T-helper 1 cell treated with Interleukin-12 subunit alpha and Interleukin-12 subunit beta and Interleukin-4 antibody, amounts not matched to agents 30 μg/mL and 1 μg/mL, for 36 hours (primary cell): Measurements from ENCODE around the gene PBOV1.
"Not testable (repeated sequence)": the region's sequence is repeated elsewhere in the genome, so short reads cannot be mapped to it uniquely, and the experiment has no call there.

Experiments
- H3K27ac Mint-ChIP-seq: one replicate; pipeline ENCODE4 v1.8.0; 2021; ENCODE audit warnings: mild to moderate bottlenecking, mixed read lengths
- H3K27me3 Mint-ChIP-seq: one replicate; pipeline ENCODE4 v1.8.0; 2021; ENCODE audit warnings: low read depth, mixed read lengths
- H3K36me3 Mint-ChIP-seq: one replicate; pipeline ENCODE4 v1.8.0; 2021; ENCODE audit warnings: low read depth, mixed read lengths
- H3K4me1 Mint-ChIP-seq: one replicate; pipeline ENCODE4 v1.8.0; 2021; ENCODE audit warnings: low read depth, mixed read lengths
- H3K4me3 Mint-ChIP-seq: one replicate; pipeline ENCODE4 v1.8.0; 2021; ENCODE audit warnings: mild to moderate bottlenecking, moderate library complexity, mixed read lengths
- H3K9me3 Mint-ChIP-seq: one replicate; pipeline ENCODE4 v1.8.0; 2021; ENCODE audit warnings: mixed read lengths

PBOV1 gene

DNA sequence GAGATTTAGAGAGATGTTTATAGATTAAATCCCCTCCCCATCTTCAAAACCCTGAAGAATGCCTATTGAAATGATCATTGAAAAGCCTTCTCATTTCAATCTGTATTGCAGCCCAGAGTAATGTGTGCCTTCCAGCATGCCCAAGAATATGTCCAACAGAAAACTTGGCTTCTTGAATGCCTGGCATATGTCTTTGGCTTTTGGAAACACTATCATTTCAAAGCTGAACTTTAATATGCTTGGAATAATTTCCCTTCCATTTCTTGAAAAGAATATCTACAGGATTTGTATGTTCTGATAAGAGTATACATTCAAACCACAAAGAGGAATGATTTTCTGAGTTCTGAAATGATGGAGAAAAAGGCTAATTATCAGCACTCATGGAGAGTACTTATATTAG lies 11.9 kb upstream of the PBOV1 start:
- H3K4me1 Mint-ChIP-seq, result no peaks in the 10 kb centered on the region
- H3K9me3 Mint-ChIP-seq, result no peaks in the 10 kb centered on the region
- H3K27ac Mint-ChIP-seq, result no peak overlapping the region
- H3K36me3 Mint-ChIP-seq, result no peaks in the 10 kb centered on the region
- no peak overlapping the region for H3K4me3 Mint-ChIP-seq
- peaks cover 21% of the 10 kb centered on the region for H3K27me3 Mint-ChIP-seq

DNA sequence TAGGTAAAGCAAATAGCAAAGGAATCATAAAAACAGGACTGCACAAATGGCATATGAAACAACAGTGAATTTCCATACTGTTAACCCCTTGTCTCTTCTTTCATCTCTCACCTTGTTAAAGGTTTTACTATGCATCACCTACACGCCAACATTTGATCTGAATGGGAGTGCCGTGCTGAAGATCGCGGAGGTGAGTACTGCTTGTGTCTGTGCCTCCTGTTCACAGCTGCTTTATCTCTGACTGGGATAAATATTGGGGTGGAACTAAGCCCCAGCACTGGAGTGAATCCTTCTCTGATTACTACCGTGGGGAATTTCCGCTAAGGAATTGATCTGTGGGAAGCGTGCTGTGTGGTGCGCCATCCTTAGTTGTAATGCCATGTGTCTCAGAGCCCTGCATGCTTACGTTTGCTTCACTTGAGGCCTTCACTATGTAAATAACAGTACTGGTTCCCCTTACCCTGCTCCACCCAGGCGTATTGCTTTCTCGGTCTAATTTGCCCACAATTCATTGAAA lies 11.4 kb upstream of the PBOV1 start:
- Mint-ChIP-seq H3K9me3 (no peaks in the 10 kb centered on the region), H3K27ac (no peak overlapping the region), H3K36me3 (no peaks in the 10 kb centered on the region), H3K4me1 (no peaks in the 10 kb centered on the region), H3K4me3 (no peak overlapping the region), H3K27me3 (peaks cover 21% of the 10 kb centered on the region)

DNA sequence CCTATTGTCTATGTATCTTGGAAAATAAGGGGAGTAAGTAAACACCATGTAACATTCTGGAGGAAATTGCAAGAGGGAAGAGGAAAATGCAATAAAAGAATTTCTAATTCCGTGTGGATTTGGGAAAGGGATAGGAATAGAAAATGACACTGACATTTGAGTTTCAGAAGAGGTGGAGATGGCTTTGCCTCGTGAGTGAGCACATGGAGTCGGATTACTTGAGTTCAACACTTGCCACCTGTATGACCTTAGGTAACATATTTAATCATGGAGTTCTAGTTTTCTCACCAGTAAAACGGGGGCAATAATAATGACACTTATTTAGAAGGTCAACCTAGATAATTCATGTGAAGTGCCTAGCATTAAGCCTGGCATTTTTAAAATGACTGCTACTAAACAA lies 10.8 kb upstream of the PBOV1 start:
- Mint-ChIP-seq H3K9me3 (no peaks in the 10 kb centered on the region), H3K27me3 (peaks cover 18% of the 10 kb centered on the region), H3K36me3 (no peaks in the 10 kb centered on the region), H3K4me1 (no peaks in the 10 kb centered on the region), H3K27ac (no peak overlapping the region), H3K4me3 (no peak overlapping the region)

DNA sequence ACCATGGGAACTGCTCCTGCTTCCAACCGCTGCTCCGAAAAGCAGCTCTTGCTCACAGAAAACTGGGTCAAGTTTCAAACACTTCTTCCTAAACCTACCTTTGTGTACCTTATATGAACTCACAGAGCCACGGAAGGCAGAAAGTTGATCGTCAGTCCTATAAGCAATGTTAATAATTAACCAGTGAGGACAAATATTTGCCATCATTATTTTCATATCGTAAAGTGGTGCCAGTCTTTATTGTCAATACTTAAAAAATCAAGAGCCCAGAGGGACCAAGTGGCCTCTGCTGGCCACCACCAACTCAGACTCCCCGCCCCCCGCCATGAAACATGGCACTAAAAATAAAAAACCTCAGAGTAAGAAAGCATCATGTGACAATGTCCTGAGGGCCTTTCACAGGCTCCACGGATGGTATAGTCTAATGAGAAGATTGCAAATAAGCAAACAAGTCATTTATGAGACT lies 9.1 kb upstream of the PBOV1 start:
- Mint-ChIP-seq H3K36me3 (no peaks in the 10 kb centered on the region), H3K27me3 (peaks cover 10% of the 10 kb centered on the region), H3K4me3 (no peak overlapping the region), H3K4me1 (no peaks in the 10 kb centered on the region), H3K9me3 (no peaks in the 10 kb centered on the region), H3K27ac (no peak overlapping the region)

DNA sequence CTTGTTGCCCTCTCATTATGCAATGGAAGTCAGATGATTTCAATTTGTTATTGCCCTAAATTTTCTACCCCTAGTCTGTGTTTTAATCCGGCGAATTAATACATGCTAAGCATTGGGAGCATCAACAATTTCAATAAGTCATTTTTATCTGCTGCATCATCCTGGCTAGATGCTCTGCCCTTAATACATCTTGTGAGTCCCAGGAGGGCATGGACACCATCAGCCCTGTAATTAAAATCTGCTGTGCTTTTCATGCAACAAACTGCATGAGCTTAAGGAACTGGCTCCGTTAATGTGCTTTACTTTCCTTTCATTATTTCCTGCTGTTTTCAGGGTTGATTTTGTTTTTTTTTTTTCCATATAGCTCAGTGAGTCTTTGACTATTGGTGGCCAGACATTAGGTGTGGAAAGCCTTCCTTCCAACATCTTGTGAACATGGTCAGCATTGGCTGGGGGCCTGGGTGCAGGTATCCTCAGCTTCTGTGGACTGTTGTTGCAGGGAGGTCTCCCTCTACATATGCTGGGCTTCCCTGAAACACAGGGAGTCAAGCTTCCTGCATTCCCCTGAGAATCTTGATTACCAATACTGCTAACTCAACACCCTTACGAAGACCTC lies 8.5 kb upstream of the PBOV1 start:
- Mint-ChIP-seq H3K27me3 (peaks cover 10% of the 10 kb centered on the region), H3K9me3 (no peaks in the 10 kb centered on the region), H3K36me3 (no peaks in the 10 kb centered on the region), H3K4me3 (no peak overlapping the region), H3K27ac (no peak overlapping the region), H3K4me1 (no peaks in the 10 kb centered on the region)

DNA sequence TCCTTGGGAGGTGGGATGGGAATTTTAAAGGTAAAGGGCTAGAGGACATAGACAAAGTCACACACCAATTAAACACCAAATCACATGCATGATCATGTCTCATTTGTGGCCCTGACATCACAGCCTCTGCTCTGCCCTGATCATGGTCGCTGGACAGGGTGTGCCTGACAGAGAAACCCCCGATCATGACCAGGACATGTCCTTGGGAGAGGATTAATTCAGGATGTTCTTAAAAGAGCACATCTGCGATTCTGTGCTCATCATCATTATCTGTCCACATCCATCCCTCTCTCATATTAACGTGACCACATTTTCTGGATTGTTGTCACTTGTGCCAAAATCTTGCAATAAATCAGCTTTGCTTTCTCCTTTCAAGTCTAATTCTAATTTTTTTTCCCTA lies 7.7 kb upstream of the PBOV1 start:
- no peak overlapping the region for H3K27ac Mint-ChIP-seq
- H3K36me3 Mint-ChIP-seq, result no peaks in the 10 kb centered on the region
- no peaks in the 10 kb centered on the region for H3K9me3 Mint-ChIP-seq
- peaks cover 8% of the 10 kb centered on the region for H3K27me3 Mint-ChIP-seq
- no peak overlapping the region for H3K4me3 Mint-ChIP-seq
- no peaks in the 10 kb centered on the region for H3K4me1 Mint-ChIP-seq

DNA sequence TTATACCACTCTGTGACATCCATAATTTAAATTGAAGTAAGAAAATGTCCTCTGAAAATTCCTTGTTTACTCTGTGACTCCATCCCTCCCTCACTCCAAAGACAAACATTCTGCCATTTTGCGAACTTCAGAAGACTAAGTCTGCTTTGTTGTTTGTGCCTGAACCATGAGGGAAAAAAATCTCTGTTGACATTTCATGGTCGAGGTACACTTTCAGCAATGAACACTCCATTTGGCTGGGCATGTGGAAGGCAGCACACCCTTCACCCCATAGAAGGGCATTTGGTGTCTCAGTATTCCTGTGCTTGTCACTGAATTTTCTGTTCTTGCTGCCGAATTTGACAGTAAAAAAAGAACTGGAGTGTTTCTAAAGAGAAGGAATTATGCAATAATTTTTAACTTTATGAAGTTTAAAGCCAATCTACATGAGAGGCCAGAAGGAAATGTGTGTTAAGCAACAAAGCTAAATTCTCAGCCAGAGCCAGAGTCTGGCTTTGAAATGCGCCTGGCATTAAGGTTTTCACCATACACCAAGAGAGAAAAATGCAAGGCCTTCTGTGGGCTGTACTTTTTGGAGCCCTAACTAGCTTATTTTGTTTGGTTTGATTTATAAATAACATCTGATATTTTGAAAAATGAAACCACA lies 4.7 kb upstream of the PBOV1 start:
- H3K9me3 Mint-ChIP-seq, result no peaks in the 10 kb centered on the region
- no peaks in the 10 kb centered on the region for H3K36me3 Mint-ChIP-seq
- H3K4me3 Mint-ChIP-seq, result no peak overlapping the region

DNA sequence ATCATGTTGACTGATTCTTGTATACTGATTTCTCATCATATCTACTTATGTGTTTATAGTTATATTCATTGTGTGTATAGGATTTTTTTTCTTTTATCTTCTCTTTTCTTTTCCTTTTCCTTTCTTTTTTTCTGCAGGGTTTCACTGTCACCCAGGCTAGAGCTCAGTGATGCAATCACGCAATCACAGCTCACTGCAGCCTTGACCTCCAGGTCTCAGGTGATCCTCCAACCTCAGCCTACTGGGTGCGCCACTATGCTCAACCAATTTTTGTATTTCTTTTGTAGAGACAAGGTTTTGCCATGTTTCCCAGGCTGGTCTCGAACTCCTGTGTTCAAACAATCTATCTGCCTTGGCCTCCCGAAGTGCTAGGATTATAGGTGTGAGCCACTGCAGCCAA lies 1.6 kb upstream of the PBOV1 start:
- H3K27me3 Mint-ChIP-seq, result peaks cover 28% of the 10 kb centered on the region
- H3K4me3 Mint-ChIP-seq, result no peak overlapping the region
- H3K4me1 Mint-ChIP-seq, result no peaks in the 10 kb centered on the region
- H3K9me3 Mint-ChIP-seq, result no peaks in the 10 kb centered on the region
- H3K27ac Mint-ChIP-seq, result no peak overlapping the region
- no peaks in the 10 kb centered on the region for H3K36me3 Mint-ChIP-seq

More for the DNA sequence above, 4.7 kb upstream of the PBOV1 start:
- no peak overlapping the region for H3K27ac Mint-ChIP-seq
- no peaks in the 10 kb centered on the region for H3K4me1 Mint-ChIP-seq
- H3K27me3 Mint-ChIP-seq, result peaks cover 16% of the 10 kb centered on the region

DNA sequence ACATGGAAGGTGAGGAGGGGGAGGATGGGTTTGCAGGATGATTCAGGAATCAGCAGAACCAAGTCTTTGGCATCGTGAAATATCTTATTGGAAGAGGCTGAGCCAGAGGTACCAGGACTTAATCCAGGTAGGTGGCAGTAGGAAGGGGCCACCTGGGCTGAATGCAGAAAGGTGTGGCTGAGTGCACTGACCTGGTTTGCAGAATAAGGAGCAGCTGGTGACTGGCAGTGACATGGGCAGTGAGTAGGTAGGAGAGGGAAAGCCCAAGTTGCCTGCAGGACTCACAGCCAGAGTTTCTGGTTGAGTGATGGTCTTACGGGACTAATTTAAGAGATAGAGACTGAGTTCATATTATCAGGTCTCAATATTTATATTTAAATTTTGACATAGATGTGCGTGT lies 1.1 kb upstream of the PBOV1 start:
- H3K9me3 Mint-ChIP-seq, result no peaks in the 10 kb centered on the region
- no peaks in the 10 kb centered on the region for H3K36me3 Mint-ChIP-seq
- H3K27me3 Mint-ChIP-seq, result peaks cover 28% of the 10 kb centered on the region
- no peak overlapping the region for H3K4me3 Mint-ChIP-seq
- H3K27ac Mint-ChIP-seq, result no peak overlapping the region
- H3K4me1 Mint-ChIP-seq, result no peaks in the 10 kb centered on the region

DNA sequence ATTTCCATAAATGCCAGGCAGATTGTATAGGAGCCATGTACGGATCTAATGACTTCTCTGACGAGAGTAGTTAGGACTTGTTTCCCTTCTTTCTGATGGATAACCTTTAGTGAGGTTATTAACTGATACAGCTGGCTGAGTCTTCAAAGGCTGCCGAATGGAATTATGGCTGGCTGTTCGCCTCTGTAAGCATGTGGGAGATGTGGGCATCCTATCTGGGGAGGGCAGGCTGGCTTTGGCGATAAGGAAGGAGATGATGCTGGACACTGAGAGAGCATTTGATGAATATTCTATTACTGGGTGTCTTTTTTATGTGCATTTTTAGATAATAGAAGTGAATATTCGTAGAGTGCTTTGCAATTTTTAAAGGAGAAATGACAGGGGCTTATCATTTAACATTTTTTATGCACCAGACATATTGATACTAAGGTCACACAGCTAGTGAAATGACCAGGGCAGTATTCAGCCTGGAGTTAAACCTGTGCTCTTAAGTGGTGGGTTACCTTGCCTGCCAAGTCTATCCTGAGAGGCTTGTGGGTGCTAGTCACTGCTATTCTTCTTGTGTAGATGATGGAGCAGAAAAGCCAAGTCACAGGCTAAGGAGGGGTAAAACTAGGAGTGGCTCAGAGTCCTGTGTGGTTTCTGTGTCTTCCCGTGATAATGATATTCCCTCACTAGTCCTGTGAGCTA lies 3.1 kb downstream of the PBOV1 start:
- no peaks in the 10 kb centered on the region for H3K4me1 Mint-ChIP-seq
- H3K36me3 Mint-ChIP-seq, result no peaks in the 10 kb centered on the region
- H3K27me3 Mint-ChIP-seq, result peaks cover 18% of the 10 kb centered on the region

DNA sequence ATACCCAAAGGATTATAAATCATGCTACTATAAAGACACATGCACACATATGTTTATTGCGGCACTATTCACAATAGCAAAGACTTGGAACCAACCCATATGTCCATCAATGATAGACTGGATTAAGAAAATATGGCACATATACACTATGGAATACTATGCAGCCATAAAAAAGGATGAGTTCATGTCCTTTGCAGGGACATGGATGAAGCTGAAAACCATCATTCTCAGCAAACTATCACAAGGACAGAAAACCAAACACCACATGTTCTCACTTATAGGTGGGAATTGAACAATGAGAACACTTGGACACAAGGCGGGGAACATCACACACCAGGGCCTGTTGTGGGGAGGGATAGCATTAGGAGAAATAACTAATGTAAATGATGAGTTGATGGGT lies 5.8 kb downstream of the PBOV1 start:
- not testable (repeated sequence) for H3K36me3 Mint-ChIP-seq, H3K4me3 Mint-ChIP-seq, H3K4me1 Mint-ChIP-seq, H3K9me3 Mint-ChIP-seq, H3K27ac Mint-ChIP-seq
- H3K27me3 Mint-ChIP-seq, result peaks cover 15% of the 10 kb centered on the region

More for the DNA sequence above, 3.1 kb downstream of the PBOV1 start:
- H3K4me3 Mint-ChIP-seq, result no peak overlapping the region
- H3K27ac Mint-ChIP-seq, result no peak overlapping the region
- no peaks in the 10 kb centered on the region for H3K9me3 Mint-ChIP-seq

DNA sequence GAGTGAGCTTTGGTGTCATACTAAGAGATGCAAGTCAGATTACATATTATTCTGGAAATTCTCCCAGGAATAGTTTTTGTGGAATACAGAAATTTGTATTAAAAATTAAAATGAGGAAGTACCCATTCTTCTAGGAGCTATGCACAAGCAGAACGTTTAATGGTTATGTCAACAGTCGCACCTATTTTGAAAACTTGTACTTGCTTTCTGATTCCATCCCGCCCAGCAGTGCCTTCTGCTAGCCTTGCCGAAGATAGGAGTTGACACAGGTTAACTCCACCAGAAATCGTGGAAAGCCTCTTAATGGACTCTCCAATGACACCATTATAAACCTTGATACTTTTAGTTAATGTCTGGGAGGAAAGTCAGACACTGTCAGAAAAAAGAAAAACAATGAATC lies 6.7 kb downstream of the PBOV1 start:
- Mint-ChIP-seq H3K4me1 (no peaks in the 10 kb centered on the region), H3K27ac (no peak overlapping the region), H3K9me3 (no peaks in the 10 kb centered on the region), H3K36me3 (no peaks in the 10 kb centered on the region), H3K4me3 (no peak overlapping the region), H3K27me3 (peaks cover 20% of the 10 kb centered on the region)

DNA sequence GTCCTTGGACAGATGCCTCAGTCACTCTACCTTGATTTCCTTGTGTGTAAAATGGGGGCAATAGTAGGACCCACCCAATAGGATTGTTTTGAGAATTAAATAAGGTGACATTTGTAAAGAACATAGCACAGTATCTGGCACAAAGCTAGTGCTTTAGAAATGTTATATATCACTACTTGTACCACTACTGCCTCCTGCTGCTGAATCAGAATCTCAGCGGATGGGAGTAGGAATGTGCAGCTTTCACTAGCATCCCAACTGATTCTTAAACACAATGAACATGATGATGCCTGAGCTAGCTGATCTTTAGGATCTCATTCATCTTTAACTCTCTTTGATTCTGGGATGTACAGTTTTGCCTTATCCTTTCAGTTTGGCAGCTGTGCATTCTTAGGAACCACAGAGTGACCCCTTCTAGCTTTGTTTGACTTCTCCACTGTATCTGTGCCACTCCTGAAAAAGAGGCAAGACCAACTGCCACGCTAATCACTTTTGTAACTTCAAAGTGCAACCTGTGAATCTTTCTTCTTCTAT lies 7.2 kb downstream of the PBOV1 start:
- Mint-ChIP-seq H3K4me3 (no peak overlapping the region), H3K27ac (no peak overlapping the region), H3K36me3 (no peaks in the 10 kb centered on the region), H3K4me1 (no peaks in the 10 kb centered on the region), H3K27me3 (peaks cover 19% of the 10 kb centered on the region), H3K9me3 (no peaks in the 10 kb centered on the region)

DNA sequence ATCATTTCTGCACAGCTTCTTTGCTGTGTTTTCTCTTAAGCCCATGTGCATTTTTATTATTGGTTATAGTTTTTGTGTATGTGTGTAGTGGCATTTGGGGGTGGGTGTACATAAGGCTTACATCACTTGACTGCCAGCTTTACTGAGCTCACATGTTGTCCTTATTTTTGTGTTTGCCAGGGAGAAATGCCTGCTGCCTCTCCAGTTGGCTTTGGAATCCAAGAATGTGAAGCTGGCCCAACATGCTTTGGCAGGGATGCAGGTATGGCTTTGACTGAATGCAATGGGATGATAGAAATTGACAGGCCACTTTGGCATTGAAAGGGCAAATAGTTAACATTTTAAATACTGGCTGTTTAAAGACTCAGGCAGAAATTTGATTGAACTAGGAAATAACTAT lies 11.4 kb downstream of the PBOV1 start:
- no peaks in the 10 kb centered on the region for H3K36me3 Mint-ChIP-seq
- no peak overlapping the region for H3K4me3 Mint-ChIP-seq
- no peaks in the 10 kb centered on the region for H3K9me3 Mint-ChIP-seq
- H3K27ac Mint-ChIP-seq, result no peak overlapping the region
- H3K4me1 Mint-ChIP-seq, result no peaks in the 10 kb centered on the region
- peaks cover 16% of the 10 kb centered on the region for H3K27me3 Mint-ChIP-seq
